GM23338 (cell line): Measurements from ENCODE around the gene KIF6. TPM values are rescaled to one million over a fixed set of nuclear protein-coding genes. Genes with fewer than 3 reads are reported as not detected.

Experiments used
- ATAC-seq: fragments of 200-7000 bp; cut with Tn5 transposase; 3 replicates; pipeline ENCODE4 v1.9.1; 2020
- DNase-seq: peaks from one replicate; pipeline ENCODE4 v3.0.0-alpha.2; 2015; ENCODE audit warnings: low spot score
- H2AFZ ChIP-seq: fragments of 200-600 bp; sonication (generic); 2 replicates; pipeline ENCODE4 v1.8.0; 2016; ENCODE audit warnings: antibody characterized with exemption, mild to moderate bottlenecking, moderate library complexity
- H3F3A ChIP-seq: fragments of 200-600 bp; sonication (generic); replicated peaks from 2 replicates; pipeline ENCODE4 v1.8.0; 2017; ENCODE audit warnings: antibody characterized with exemption, mixed run types, low read depth
- H3K27ac ChIP-seq: fragments of 200-600 bp; sonication (generic); 2 replicates; pipeline ENCODE4 v1.6.1; 2016; ENCODE audit warnings: low read depth
- H3K27me3 ChIP-seq: fragments of 200-600 bp; sonication (generic); 2 replicates; pipeline ENCODE4 v1.8.0; 2016; ENCODE audit warnings: mild to moderate bottlenecking, mixed run types, moderate library complexity; ENCODE audit not compliant: insufficient read depth
- H3K36me3 ChIP-seq: fragments of 200-600 bp; sonication (generic); 2 replicates; pipeline ENCODE4 v1.8.0; 2016; ENCODE audit warnings: mild to moderate bottlenecking; ENCODE audit not compliant: insufficient read depth
- H3K4me1 ChIP-seq: fragments of 200-600 bp; sonication (generic); 2 replicates; pipeline ENCODE4 v1.8.0; 2016; ENCODE audit warnings: mild to moderate bottlenecking, moderate library complexity; ENCODE audit not compliant: insufficient read depth
- H3K4me2 ChIP-seq: fragments of 200-600 bp; sonication (generic); 2 replicates; pipeline ENCODE4 v1.7.1; 2017; ENCODE audit warnings: mixed run types
- H3K4me3 ChIP-seq: fragments of 200-600 bp; sonication (generic); 2 replicates; pipeline ENCODE4 v1.6.1; 2016; ENCODE audit warnings: mixed run types
- H3K79me2 ChIP-seq: fragments of 200-600 bp; sonication (generic); replicated peaks from 2 replicates; pipeline ENCODE4 v1.8.0; 2017; ENCODE audit warnings: mild to moderate bottlenecking; ENCODE audit not compliant: insufficient read depth
- H3K9me2 ChIP-seq: fragments of 200-600 bp; sonication (generic); 2 replicates; pipeline ENCODE4 v1.8.0; 2017; ENCODE audit not compliant: insufficient read depth
- H4K20me1 ChIP-seq: fragments of 200-600 bp; sonication (generic); replicated peaks from 2 replicates; pipeline ENCODE4 v1.8.0; 2017; ENCODE audit warnings: mild to moderate bottlenecking; ENCODE audit not compliant: insufficient read depth
- H3K27ac Mint-ChIP-seq: 2 replicates; pipeline ENCODE4 v1.8.0; 2020; ENCODE audit warnings: inconsistent platforms, mild to moderate bottlenecking, moderate library complexity, mixed read lengths
- H3K27me3 Mint-ChIP-seq: 3 replicates; pipeline ENCODE4 v1.8.0; 2022; ENCODE audit warnings: low read depth, mild to moderate bottlenecking, moderate library complexity, mixed read lengths, inconsistent platforms; ENCODE audit not compliant: insufficient read depth, poor library complexity
- H3K36me3 Mint-ChIP-seq: 3 replicates; pipeline ENCODE4 v1.8.0; 2021; ENCODE audit warnings: low read depth, mild to moderate bottlenecking, inconsistent platforms, moderate library complexity, mixed read lengths
- H3K4me1 Mint-ChIP-seq: 3 replicates; pipeline ENCODE4 v1.8.0; 2020; ENCODE audit warnings: mild to moderate bottlenecking, inconsistent platforms, mixed read lengths
- H3K4me3 Mint-ChIP-seq: 3 replicates; pipeline ENCODE4 v1.8.0; 2021; ENCODE audit warnings: moderate library complexity, mild to moderate bottlenecking, inconsistent platforms, mixed read lengths
- H3K9me3 Mint-ChIP-seq: 3 replicates; pipeline ENCODE4 v1.8.0; 2020; ENCODE audit warnings: moderate library complexity, mild to moderate bottlenecking, inconsistent platforms, mixed read lengths
- CREB1 ChIP-seq: fragments of 250-450 bp; sonication (Bioruptor Pico); IDR thresholded peaks from 2 replicates; pipeline ENCODE4 v1.5.0; 2020; ENCODE audit warnings: low read depth, mild to moderate bottlenecking, moderate library complexity
- EZH2 ChIP-seq: fragments of 200-600 bp; sonication (generic); IDR thresholded peaks from one replicate; pipeline ENCODE4 v1.8.0; 2017; ENCODE audit warnings: antibody characterized with exemption, mild to moderate bottlenecking, low read depth; ENCODE audit not compliant: unreplicated experiment
- JUNB ChIP-seq: IDR thresholded peaks from one replicate; pipeline ENCODE4 v1.6.1; 2016; ENCODE audit warnings: antibody characterized with exemption; ENCODE audit not compliant: unreplicated experiment
- NANOG ChIP-seq: IDR thresholded peaks from 2 replicates; pipeline ENCODE4 v1.6.1; 2016; ENCODE audit warnings: antibody characterized with exemption, borderline replicate concordance
- polyA plus RNA-seq: library from polyadenylated mRNA; unstranded; fragments of >200 nt; fragmentation: Nextera tagmentation; extraction: Ambion mirVana; gene quantifications from 2 replicates; pipeline ENCODE4 v1.2.1, GENCODE V29; 2016
- total RNA-seq: library from RNA; depleted of rRNA; stranded (reverse); fragments of >200 nt; shearing (Covaris generic); gene quantifications from 2 replicates; pipeline ENCODE4 v1.2.3, GENCODE V29; 2014
- TF ChIP-seq, protein P1 (sequence below): fragments of 250-450 bp; sonication (Bioruptor Pico); IDR thresholded peaks from 2 replicates; pipeline ENCODE4 v1.5.0; 2020; ENCODE audit warnings: mild to moderate bottlenecking, moderate library complexity
- TF ChIP-seq, protein P2 (sequence below): IDR thresholded peaks from one replicate; pipeline ENCODE4 v1.6.1; 2018; ENCODE audit warnings: antibody characterized with exemption; ENCODE audit not compliant: unreplicated experiment
- TF ChIP-seq, protein P3 (sequence below), 2 experiments: fragments of 200-600 bp in 1 of 2; sonication (generic) in 1 of 2; conservative IDR thresholded peaks; 2 replicates each; pipeline versions ENCODE4 v1.5.1 to v1.6.1; 2016 to 2017; ENCODE audit warnings: antibody characterized with exemption in 2 of 2, low read depth in 2 of 2, mild to moderate bottlenecking in 2 of 2, moderate library complexity in 1 of 2

KIF6 gene
- total and polyA plus RNA-seq, 2 experiments from 2014 or later, result 0.87 to 1.7 TPM

DNA sequence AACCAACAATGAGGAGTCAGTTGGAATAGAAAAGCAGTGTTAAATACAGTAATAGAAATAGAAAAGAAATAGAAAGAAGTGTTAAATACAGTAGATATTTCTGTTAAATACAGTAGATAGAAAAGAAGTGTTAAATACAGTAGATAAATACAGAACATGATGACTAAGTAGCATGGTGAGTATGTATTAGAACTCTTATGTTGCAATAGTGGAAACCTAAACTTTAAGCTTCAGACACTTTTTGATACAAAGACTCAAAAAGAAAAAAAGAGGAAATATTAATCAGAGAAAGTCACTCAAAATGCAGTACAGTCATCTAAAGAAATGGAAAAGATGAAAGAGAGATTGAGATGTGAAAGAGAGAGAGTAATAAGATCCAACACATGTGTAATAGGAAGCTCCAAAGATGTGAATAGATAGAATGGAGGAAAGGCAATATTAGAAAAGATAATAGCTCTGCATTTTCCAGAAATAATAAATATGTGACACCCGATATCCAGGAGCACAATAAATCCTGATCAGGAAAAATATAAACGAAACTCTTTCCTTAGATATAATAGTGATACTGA lies 271.2 kb downstream of the KIF6 start (continued):
- TF ChIP-seq, protein P1, sequence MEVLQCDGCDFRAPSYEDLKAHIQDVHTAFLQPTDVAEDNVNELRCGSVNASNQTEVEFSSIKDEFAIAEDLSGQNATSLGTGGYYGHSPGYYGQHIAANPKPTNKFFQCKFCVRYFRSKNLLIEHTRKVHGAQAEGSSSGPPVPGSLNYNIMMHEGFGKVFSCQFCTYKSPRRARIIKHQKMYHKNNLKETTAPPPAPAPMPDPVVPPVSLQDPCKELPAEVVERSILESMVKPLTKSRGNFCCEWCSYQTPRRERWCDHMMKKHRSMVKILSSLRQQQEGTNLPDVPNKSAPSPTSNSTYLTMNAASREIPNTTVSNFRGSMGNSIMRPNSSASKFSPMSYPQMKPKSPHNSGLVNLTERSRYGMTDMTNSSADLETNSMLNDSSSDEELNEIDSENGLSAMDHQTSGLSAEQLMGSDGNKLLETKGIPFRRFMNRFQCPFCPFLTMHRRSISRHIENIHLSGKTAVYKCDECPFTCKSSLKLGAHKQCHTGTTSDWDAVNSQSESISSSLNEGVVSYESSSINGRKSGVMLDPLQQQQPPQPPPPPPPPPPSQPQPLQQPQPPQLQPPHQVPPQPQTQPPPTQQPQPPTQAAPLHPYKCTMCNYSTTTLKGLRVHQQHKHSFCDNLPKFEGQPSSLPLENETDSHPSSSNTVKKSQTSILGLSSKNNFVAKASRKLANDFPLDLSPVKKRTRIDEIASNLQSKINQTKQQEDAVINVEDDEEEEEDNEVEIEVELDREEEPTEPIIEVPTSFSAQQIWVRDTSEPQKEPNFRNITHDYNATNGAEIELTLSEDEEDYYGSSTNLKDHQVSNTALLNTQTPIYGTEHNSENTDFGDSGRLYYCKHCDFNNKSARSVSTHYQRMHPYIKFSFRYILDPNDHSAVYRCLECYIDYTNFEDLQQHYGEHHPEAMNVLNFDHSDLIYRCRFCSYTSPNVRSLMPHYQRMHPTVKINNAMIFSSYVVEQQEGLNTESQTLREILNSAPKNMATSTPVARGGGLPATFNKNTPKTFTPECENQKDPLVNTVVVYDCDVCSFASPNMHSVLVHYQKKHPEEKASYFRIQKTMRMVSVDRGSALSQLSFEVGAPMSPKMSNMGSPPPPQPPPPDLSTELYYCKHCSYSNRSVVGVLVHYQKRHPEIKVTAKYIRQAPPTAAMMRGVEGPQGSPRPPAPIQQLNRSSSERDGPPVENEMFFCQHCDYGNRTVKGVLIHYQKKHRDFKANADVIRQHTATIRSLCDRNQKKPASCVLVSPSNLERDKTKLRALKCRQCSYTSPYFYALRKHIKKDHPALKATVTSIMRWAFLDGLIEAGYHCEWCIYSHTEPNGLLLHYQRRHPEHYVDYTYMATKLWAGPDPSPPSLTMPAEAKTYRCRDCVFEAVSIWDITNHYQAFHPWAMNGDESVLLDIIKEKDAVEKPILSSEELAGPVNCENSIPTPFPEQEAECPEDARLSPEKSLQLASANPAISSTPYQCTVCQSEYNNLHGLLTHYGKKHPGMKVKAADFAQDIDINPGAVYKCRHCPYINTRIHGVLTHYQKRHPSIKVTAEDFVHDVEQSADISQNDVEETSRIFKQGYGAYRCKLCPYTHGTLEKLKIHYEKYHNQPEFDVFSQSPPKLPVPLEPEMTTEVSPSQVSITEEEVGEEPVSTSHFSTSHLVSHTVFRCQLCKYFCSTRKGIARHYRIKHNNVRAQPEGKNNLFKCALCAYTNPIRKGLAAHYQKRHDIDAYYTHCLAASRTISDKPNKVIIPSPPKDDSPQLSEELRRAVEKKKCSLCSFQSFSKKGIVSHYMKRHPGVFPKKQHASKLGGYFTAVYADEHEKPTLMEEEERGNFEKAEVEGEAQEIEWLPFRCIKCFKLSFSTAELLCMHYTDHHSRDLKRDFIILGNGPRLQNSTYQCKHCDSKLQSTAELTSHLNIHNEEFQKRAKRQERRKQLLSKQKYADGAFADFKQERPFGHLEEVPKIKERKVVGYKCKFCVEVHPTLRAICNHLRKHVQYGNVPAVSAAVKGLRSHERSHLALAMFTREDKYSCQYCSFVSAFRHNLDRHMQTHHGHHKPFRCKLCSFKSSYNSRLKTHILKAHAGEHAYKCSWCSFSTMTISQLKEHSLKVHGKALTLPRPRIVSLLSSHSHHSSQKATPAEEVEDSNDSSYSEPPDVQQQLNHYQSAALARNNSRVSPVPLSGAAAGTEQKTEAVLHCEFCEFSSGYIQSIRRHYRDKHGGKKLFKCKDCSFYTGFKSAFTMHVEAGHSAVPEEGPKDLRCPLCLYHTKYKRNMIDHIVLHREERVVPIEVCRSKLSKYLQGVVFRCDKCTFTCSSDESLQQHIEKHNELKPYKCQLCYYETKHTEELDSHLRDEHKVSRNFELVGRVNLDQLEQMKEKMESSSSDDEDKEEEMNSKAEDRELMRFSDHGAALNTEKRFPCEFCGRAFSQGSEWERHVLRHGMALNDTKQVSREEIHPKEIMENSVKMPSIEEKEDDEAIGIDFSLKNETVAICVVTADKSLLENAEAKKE, result no peak

DNA sequence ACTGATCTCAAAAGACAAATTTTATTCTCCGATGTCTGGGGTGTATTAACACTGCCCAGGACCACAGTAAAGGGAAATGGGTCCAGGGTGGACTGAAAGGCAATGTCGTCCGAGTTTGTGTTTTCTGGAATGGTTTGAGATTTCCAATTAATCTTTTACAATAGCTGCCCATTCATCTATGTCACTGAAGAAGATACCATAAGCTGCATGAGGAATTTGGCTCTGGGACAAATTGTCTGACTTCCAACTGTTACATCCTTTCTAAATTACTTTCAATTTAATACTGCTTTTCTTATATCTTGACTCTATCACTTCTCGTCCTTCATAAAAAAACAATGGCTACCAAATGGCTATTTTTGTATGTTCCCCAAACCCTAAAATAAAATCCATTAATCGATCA lies 272.0 kb downstream of the KIF6 start:
- no peaks in the 10 kb centered on the region for H3K27me3 ChIP-seq
- no peak overlapping the region for H3K27ac ChIP-seq
- Mint-ChIP-seq H3K4me1 (peaks cover 3% of the 10 kb centered on the region; the same call in 1 of the 3 replicates), H3K27me3 (peaks cover 4% of the 10 kb centered on the region), H3K9me3 (peaks cover 16% of the 10 kb centered on the region), H3K36me3 (peaks cover 9% of the 10 kb centered on the region), H3K4me3 (no peak overlapping the region), H3K27ac (no peak overlapping the region)
- H3K4me1 ChIP-seq, result no peaks in the 10 kb centered on the region
- no peaks in the 10 kb centered on the region for H3K36me3 ChIP-seq
- no peaks in the 10 kb centered on the region for H4K20me1 ChIP-seq
- DNase-seq, result no peak
- H3K79me2 ChIP-seq, result no peaks in the 10 kb centered on the region
- H3K4me2 ChIP-seq, result no peak overlapping the region
- H3K4me3 ChIP-seq, result no peak overlapping the region
- H3K9me2 ChIP-seq, result no peaks in the 10 kb centered on the region
- H2AFZ ChIP-seq, result no peak overlapping the region
- no peak for ATAC-seq
- H3F3A ChIP-seq, result no peaks in the 10 kb centered on the region
- TF ChIP-seq JUNB (no peak), EZH2 (no peak), CREB1 (no peak), NANOG (no peak)
- TF ChIP-seq, protein P2, sequence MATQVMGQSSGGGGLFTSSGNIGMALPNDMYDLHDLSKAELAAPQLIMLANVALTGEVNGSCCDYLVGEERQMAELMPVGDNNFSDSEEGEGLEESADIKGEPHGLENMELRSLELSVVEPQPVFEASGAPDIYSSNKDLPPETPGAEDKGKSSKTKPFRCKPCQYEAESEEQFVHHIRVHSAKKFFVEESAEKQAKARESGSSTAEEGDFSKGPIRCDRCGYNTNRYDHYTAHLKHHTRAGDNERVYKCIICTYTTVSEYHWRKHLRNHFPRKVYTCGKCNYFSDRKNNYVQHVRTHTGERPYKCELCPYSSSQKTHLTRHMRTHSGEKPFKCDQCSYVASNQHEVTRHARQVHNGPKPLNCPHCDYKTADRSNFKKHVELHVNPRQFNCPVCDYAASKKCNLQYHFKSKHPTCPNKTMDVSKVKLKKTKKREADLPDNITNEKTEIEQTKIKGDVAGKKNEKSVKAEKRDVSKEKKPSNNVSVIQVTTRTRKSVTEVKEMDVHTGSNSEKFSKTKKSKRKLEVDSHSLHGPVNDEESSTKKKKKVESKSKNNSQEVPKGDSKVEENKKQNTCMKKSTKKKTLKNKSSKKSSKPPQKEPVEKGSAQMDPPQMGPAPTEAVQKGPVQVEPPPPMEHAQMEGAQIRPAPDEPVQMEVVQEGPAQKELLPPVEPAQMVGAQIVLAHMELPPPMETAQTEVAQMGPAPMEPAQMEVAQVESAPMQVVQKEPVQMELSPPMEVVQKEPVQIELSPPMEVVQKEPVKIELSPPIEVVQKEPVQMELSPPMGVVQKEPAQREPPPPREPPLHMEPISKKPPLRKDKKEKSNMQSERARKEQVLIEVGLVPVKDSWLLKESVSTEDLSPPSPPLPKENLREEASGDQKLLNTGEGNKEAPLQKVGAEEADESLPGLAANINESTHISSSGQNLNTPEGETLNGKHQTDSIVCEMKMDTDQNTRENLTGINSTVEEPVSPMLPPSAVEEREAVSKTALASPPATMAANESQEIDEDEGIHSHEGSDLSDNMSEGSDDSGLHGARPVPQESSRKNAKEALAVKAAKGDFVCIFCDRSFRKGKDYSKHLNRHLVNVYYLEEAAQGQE, result no peak
- TF ChIP-seq, protein P3, sequence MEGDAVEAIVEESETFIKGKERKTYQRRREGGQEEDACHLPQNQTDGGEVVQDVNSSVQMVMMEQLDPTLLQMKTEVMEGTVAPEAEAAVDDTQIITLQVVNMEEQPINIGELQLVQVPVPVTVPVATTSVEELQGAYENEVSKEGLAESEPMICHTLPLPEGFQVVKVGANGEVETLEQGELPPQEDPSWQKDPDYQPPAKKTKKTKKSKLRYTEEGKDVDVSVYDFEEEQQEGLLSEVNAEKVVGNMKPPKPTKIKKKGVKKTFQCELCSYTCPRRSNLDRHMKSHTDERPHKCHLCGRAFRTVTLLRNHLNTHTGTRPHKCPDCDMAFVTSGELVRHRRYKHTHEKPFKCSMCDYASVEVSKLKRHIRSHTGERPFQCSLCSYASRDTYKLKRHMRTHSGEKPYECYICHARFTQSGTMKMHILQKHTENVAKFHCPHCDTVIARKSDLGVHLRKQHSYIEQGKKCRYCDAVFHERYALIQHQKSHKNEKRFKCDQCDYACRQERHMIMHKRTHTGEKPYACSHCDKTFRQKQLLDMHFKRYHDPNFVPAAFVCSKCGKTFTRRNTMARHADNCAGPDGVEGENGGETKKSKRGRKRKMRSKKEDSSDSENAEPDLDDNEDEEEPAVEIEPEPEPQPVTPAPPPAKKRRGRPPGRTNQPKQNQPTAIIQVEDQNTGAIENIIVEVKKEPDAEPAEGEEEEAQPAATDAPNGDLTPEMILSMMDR (conservative IDR thresholded peaks at IDR 0.05; ENCODE audit: low read depth in 2 of 2), result no peak
